Ovary (tissue), 9 donors: ENCODE measurements around the gene KLHL3. TPM values are rescaled to one million over a fixed set of nuclear protein-coding genes. Genes with fewer than 3 reads are reported as not detected.
"Not testable (repeated sequence)": the region's sequence is repeated elsewhere in the genome, so short reads cannot be mapped to it uniquely, and the experiment has no call there.

Source experiments
- DNase-seq, 5 donors: peaks; one replicate each; pipeline ENCODE4 v3.0.0-alpha.2; 2019 to 2020
- H3K27ac ChIP-seq, 2 donors: fragments of 200-600 bp; one replicate each; pipeline versions ENCODE4 v1.5.1 to v1.8.0; 2019 to 2022
- H3K27me3 ChIP-seq: fragments of 200-600 bp; one replicate; pipeline ENCODE4 v1.8.0; 2022
- H3K36me3 ChIP-seq: fragments of 200-600 bp; sonication (generic); one replicate; pipeline ENCODE4 v1.5.1; 2019
- H3K4me1 ChIP-seq: one replicate; pipeline ENCODE4 v1.8.1; 2013; ENCODE audit warnings: mild to moderate bottlenecking, moderate library complexity; ENCODE audit not compliant: insufficient read depth
- H3K4me3 ChIP-seq: fragments of 200-600 bp; sonication (generic); one replicate; pipeline ENCODE4 v1.5.1; 2017
- H3K9me3 ChIP-seq, 2 donors: fragments of 200-600 bp in 1 of 2; sonication (generic) in 1 of 2; one replicate each; pipeline versions ENCODE4 v1.5.1 to v1.8.1; 2013 to 2019; ENCODE audit warnings: mild to moderate bottlenecking in 1 of 2, moderate library complexity in 1 of 2
- EP300 ChIP-seq: sonication (generic); formaldehyde crosslinking; IDR thresholded peaks from one replicate; pipeline ENCODE4 v1.6.1; 2017; ENCODE audit warnings: antibody characterized with exemption
- POLR2A ChIP-seq: fragments of 450-650 bp; IDR thresholded peaks from one replicate; pipeline ENCODE4 v1.6.1; 2017; ENCODE audit warnings: antibody characterized with exemption, mild to moderate bottlenecking, moderate library complexity
- WGBS, 3 donors: extraction: QIAGEN DNeasy Blood & Tissue Kit in 1 of 3; methylation state at CpG; one replicate each; pipeline versions ENCODE4 v1.1.5 to v1.1.7; 2013 to 2017; 5-methylcytosine and 5-hydroxymethylcytosine counted together
- intact Hi-C, 4 donors: fragments of 100-400 bp; cut with DNase I; formaldehyde crosslinking; loops; one replicate each; pipeline versions ENCODE4 v1.11.0 to v1.15.1; 2022 to 2023
- polyA plus RNA-seq, 2 donors: library from polyadenylated mRNA; stranded (reverse); fragments of 200-250 nt in 1 of 2; fragments of 350-450 nt in 1 of 2; fragmentation: Illumina TruSeq in 1 of 2; extraction: RNeasy Lipid Tissue Mini Kit (QIAGEN cat#74804) in 1 of 2; gene quantifications; one replicate each; pipeline ENCODE4 v1.2.3, GENCODE V29; 2013 to 2014
- total RNA-seq, 7 donors: library from RNA; depleted of rRNA in 2 of 7; stranded (reverse); fragments of >200 nt in 2 of 7; fragmentation: NEBNext Ultra II Directional in 3 of 7; extraction: Animal tissue kit (Norgen Biotek cat#: 25700) in 3 of 7; gene quantifications; one replicate each; pipeline versions ENCODE4 v1.1.0 to v1.2.4, GENCODE V29; 2016 to 2023
- TF ChIP-seq, protein P1 (sequence below), 3 donors: fragments of 450-650 bp in 2 of 3; fragments of 200-600 bp in 1 of 3; IDR thresholded peaks; one replicate each; pipeline versions ENCODE4 v1.5.1 to v1.8.0; 2016 to 2022; ENCODE audit warnings: antibody characterized with exemption in 3 of 3, mild to moderate bottlenecking in 1 of 3
- donor health status: DM: no; HTN: no; CAD: no; lungs with moderate emphysema.
- donor health status: DM: no; HTN: no; CAD: no.
- donor health status: Bipolar disorder and iron deficiency.
- donor health status: DM: yes; HTN: yes; CAD: no.
- donor health status: DM: no; HTN: no; CAD: no.
- donor health status: DM: yes; HTN: yes; CAD: no.

Gene KLHL3
- total and polyA plus RNA-seq, 9 donors = 2.9 to 15.7 (median 8.7) TPM

DNA sequence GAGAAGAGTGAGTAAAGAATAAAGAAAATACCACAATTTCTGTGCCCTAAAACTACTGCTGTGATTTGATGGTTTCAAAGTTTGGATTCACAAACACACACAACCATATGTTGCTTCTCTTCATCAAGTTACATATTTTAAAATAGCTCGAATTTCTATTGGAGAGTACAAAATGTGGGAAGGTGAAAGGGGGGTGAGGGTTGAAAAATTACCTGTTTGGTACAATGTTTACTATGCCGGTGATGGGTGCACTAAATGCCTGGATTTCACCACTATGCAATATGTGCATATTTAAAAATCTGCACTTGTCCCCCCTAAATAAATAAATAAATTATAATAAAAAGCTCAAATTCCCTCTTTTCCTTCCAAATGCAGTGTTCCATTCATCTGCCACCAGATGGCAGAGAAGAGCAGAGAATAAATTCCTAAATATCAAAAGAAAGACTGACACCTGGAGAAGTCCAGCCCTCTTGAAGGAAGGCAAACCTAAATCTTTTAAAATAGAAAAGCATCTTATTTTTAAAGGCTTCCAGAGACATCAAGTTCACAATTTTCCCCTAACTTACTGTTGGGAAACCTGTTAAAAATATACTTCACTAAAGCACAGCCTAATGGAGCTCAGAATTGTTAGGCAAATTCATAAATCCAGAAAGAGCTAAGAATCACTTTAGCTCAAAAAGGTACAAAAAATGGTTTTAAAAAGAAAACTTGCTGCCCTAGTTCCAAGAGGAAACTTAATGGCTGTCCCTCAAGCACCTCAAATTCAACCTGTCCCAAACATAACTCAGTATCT is 43.1 kb upstream of the KLHL3 start:
- H3K27ac ChIP-seq = no peak overlapping the region
- no peak for DNase-seq
- H3K4me3 ChIP-seq = no peak overlapping the region
- WGBS, 3 donors = 24 to 37% (median 37%) methylated on average over 2 of the region's 2 CpGs
- no peaks in the 10 kb centered on the region for H3K4me1 ChIP-seq
- H3K27me3 ChIP-seq = no peaks in the 10 kb centered on the region
- TF ChIP-seq POLR2A (no peak), EP300 (no peak)
- TF ChIP-seq, protein P1, sequence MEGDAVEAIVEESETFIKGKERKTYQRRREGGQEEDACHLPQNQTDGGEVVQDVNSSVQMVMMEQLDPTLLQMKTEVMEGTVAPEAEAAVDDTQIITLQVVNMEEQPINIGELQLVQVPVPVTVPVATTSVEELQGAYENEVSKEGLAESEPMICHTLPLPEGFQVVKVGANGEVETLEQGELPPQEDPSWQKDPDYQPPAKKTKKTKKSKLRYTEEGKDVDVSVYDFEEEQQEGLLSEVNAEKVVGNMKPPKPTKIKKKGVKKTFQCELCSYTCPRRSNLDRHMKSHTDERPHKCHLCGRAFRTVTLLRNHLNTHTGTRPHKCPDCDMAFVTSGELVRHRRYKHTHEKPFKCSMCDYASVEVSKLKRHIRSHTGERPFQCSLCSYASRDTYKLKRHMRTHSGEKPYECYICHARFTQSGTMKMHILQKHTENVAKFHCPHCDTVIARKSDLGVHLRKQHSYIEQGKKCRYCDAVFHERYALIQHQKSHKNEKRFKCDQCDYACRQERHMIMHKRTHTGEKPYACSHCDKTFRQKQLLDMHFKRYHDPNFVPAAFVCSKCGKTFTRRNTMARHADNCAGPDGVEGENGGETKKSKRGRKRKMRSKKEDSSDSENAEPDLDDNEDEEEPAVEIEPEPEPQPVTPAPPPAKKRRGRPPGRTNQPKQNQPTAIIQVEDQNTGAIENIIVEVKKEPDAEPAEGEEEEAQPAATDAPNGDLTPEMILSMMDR (IDR thresholded peaks at IDR 0.05) = peak; percentile 51 to 62 (median 57)
- H3K36me3 ChIP-seq = no peaks in the 10 kb centered on the region
- H3K9me3 ChIP-seq = no peaks in the 10 kb centered on the region
- intact Hi-C loops = loop anchor here in 2 of 4 donors (5.0 to 10.0 kb wide), 2 partner anchors 356 to 358 kb away; partner anchors contain the start of gene NME5 (in 2 of the 2)

DNA sequence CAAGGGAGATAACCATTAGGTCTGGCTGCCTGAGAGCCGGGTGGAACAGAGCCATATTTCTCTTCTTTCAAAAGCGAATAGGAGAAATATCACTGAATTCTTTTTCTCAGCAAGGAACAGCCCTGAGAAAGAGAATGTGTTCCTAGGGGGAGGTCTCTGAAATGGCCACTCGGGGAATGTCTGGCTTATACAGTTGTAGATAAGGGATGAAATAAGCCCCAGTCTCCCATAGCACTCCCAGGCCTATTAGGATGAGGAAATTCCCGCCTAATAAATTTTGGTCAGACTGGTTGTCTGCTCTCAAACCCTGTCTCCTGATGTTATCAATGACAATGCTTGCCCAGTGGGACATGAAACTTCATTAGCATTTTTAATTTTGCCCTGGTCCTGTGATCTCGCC is 32.0 kb upstream of the KLHL3 start:
- H3K4me3 ChIP-seq, DNase-seq, H3K4me1 ChIP-seq, H3K27ac ChIP-seq, intact Hi-C loops, H3K27me3 ChIP-seq, H3K9me3 ChIP-seq, H3K36me3 ChIP-seq: not testable (repeated sequence)
- WGBS, 3 donors = 92 to 96% (median 94%) methylated on average over 5 of the region's 5 CpGs

GRCh38 chr5:137761566-137761965 is 25.7 kb upstream of the KLHL3 start:
- H3K9me3 ChIP-seq = no peaks in the 10 kb centered on the region
- no peak overlapping the region for H3K27ac ChIP-seq
- intact Hi-C loops = no loop called here
- no peaks in the 10 kb centered on the region for H3K36me3 ChIP-seq
- H3K4me3 ChIP-seq = no peak overlapping the region
- no peak for DNase-seq
- H3K27me3 ChIP-seq = no peaks in the 10 kb centered on the region
- WGBS, 3 donors = 87 to 94% (median 88%) methylated on average over 3 of the region's 3 CpGs
- TF ChIP-seq POLR2A (no peak), EP300 (no peak)
- TF ChIP-seq, protein P1 (IDR thresholded peaks at IDR 0.05) = no peak
- no peaks in the 10 kb centered on the region for H3K4me1 ChIP-seq

DNA sequence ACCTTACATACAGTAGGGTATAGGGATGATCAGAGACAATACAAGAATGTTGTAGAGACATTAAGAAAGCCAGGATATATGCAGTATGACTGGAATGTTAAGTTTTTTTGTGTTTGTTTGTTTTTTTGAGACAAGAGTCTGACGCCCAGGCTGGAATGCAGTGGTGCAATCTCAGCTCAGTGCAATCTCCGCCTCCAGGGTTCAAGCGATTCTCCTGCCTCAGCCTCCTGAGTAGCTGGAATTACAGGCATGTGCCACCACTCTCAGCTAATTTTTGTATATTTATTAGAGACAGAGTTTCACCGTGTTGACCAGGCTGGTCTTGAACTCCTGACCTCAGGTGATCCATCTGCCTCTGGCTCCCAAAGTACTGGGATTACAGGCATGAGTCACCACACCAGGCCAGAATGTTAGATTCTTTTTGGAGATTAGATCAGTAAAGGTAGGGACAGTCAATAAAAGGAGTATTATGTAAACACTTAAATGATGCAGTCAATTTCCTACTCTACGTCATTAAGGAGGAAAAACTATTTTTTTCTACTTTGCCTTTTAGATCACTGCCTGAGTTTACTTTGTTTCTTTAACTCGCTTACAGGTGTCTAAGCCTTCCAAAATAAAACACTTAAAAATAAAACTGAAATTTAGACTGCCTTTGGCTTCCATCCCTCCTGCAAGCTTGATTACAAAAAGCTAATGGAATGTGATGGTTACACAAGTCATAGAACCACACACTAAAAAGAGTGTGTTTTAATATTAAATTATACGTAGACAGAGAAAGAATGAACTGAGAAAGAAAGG is 25.0 kb upstream of the KLHL3 start:
- no peak overlapping the region for H3K4me3 ChIP-seq
- DNase-seq = no peak
- no peak overlapping the region for H3K27ac ChIP-seq
- no peaks in the 10 kb centered on the region for H3K9me3 ChIP-seq
- H3K27me3 ChIP-seq = no peaks in the 10 kb centered on the region
- no peak for TF ChIP-seq POLR2A
- TF ChIP-seq, protein P1 (IDR thresholded peaks at IDR 0.05) = no peak
- TF ChIP-seq EP300 = no peak
- no peaks in the 10 kb centered on the region for H3K36me3 ChIP-seq
- 78 to 86% (median 81%) methylated on average over 7 of the region's 7 CpGs for WGBS, 3 donors
- intact Hi-C loops = no loop called here
- no peaks in the 10 kb centered on the region for H3K4me1 ChIP-seq
